Esophagus squamous epithelium (tissue), 5 donors: ENCODE measurements around the gene RCAN1. TPM values are rescaled to one million over a fixed set of nuclear protein-coding genes. Genes with fewer than 3 reads are reported as not detected.
"Not testable (repeated sequence)": the region's sequence is repeated elsewhere in the genome, so short reads cannot be mapped to it uniquely, and the experiment has no call there.

Experiments used
- DNase-seq: peaks from one replicate; lab custom pipeline; 2025; lab: John Stamatoyannopoulos, UW
- H3K27ac ChIP-seq, 4 donors: fragments of 200-600 bp; sonication (generic); one replicate each; pipeline ENCODE4 v1.5.1; 2016 to 2019; ENCODE audit warnings: mild to moderate bottlenecking in 1 of 4
- H3K27me3 ChIP-seq, 4 donors: fragments of 200-600 bp; sonication (generic); 1 replicate in 3 of 4; 2 replicates in 1 of 4; pipeline versions ENCODE4 v1.5.1 to v1.6.0; 2017 to 2021; ENCODE audit warnings: antibody characterized with exemption in 1 of 4
- H3K36me3 ChIP-seq, 3 donors: fragments of 200-600 bp; sonication (generic); one replicate each; pipeline ENCODE4 v1.5.1; 2016 to 2019
- H3K4me1 ChIP-seq, 3 donors: fragments of 200-600 bp; sonication (generic); one replicate each; pipeline ENCODE4 v1.5.1; 2017 to 2019
- H3K4me3 ChIP-seq, 4 donors: fragments of 200-600 bp; sonication (generic); 1 replicate in 3 of 4; 2 replicates in 1 of 4; pipeline ENCODE4 v1.5.1; 2016 to 2019; ENCODE audit warnings: mild to moderate bottlenecking in 2 of 4, moderate library complexity in 1 of 4
- H3K9me3 ChIP-seq, 3 donors: fragments of 200-600 bp; sonication (generic); one replicate each; pipeline ENCODE4 v1.5.1; 2016 to 2019
- CTCF ChIP-seq, 6 experiments: fragments of 450-650 bp in 4 of 6; fragments of 200-600 bp in 2 of 6; sonication (generic) in 2 of 6; IDR thresholded peaks; one replicate each; pipeline ENCODE4 v1.5.1; 2016 to 2019; ENCODE audit warnings: antibody characterized with exemption in 6 of 6, mild to moderate bottlenecking in 4 of 6, moderate library complexity in 4 of 6
- POLR2A ChIP-seq, 4 donors: fragments of 450-650 bp; IDR thresholded peaks; one replicate each; pipeline ENCODE4 v1.6.1; 2017; ENCODE audit warnings: antibody characterized with exemption in 4 of 4, mild to moderate bottlenecking in 4 of 4, moderate library complexity in 3 of 4
- WGBS, 2 donors: methylation state at CpG; one replicate each; pipeline ENCODE4 v1.1.5; 2018; 5-methylcytosine and 5-hydroxymethylcytosine counted together
- intact Hi-C: fragments of 100-400 bp; cut with DNase I; formaldehyde crosslinking; loops from one replicate; pipeline ENCODE4 v1.15.0; 2022
- total RNA-seq, 4 donors: library from RNA; depleted of rRNA; stranded (reverse); fragments of >200 nt; gene quantifications; one replicate each; pipeline ENCODE4 v1.1.0, GENCODE V29; 2016
- donor health status: DM: yes; HTN: yes; CAD: no.

The RCAN1 gene
- total RNA-seq, 4 donors from 2014 or later: 12.4 to 21.0 (median 17.0) TPM

- no peak for DNase-seq
- no peaks in the 10 kb centered on the region for H3K9me3 ChIP-seq
- H3K27ac ChIP-seq: no peak overlapping the region
- TF ChIP-seq POLR2A (IDR thresholded peaks at IDR 0.05): no peak
- intact Hi-C loops: no loop called here
- no peak overlapping the region for H3K4me3 ChIP-seq
- peaks cover 11 to 25% (median 16%) of the 10 kb centered on the region in 3 donors for H3K4me1 ChIP-seq
- 74% methylated on average over 9 of the region's 9 CpGs for WGBS, 2 donors
- no peaks in the 10 kb centered on the region for H3K36me3 ChIP-seq
- H3K27me3 ChIP-seq: no peaks in the 10 kb centered on the region
These were observed 4.9 kb downstream of the RCAN1 start for GRCh38 chr21:34609933-34610549.

- no peak for DNase-seq
- TF ChIP-seq POLR2A (IDR thresholded peaks at IDR 0.05): no peak
- TF ChIP-seq CTCF (IDR thresholded peaks at IDR 0.05): no peak
- no peaks in the 10 kb centered on the region for H3K9me3 ChIP-seq
- WGBS, 2 donors: 51 to 67% methylated on average over 4 of the region's 4 CpGs
- no peak overlapping the region for H3K4me3 ChIP-seq
- H3K27ac ChIP-seq: no peak overlapping the region
- no peaks in the 10 kb centered on the region for H3K36me3 ChIP-seq
- peaks cover 10 to 24% (median 16%) of the 10 kb centered on the region in 3 donors for H3K4me1 ChIP-seq
- intact Hi-C loops: no loop called here
- H3K27me3 ChIP-seq: no peaks in the 10 kb centered on the region
These were observed 5.5 kb downstream of the RCAN1 start for GRCh38 chr21:34609244-34609932.

GRCh38 chr21:34607376-34607775 lies 7.5 kb downstream of the RCAN1 start:
- DNase-seq, H3K36me3 ChIP-seq, H3K4me3 ChIP-seq, H3K27me3 ChIP-seq, H3K9me3 ChIP-seq, intact Hi-C loops, H3K4me1 ChIP-seq, H3K27ac ChIP-seq: not testable (repeated sequence)
- 69 to 85% methylated on average over 2 to 5 of the region's 5 CpGs for WGBS, 2 donors

GRCh38 chr21:34606621-34607020 lies 8.3 kb downstream of the RCAN1 start:
- Histone ChIP-seq H3K9me3 (no peaks in the 10 kb centered on the region), H3K36me3 (no peaks in the 10 kb centered on the region), H3K27ac (no peak overlapping the region), H3K27me3 (no peaks in the 10 kb centered on the region), H3K4me3 (no peak overlapping the region), H3K4me1 (peaks cover 0 to 5% (median 0%) of the 10 kb centered on the region in 3 donors)
- 37 to 41% methylated on average over 2 of the region's 2 CpGs for WGBS, 2 donors
- no peak for TF ChIP-seq CTCF (IDR thresholded peaks at IDR 0.05)
- intact Hi-C loops: no loop called here
- DNase-seq: no peak

- no peaks in the 10 kb centered on the region for H3K36me3 ChIP-seq
- no peaks in the 10 kb centered on the region for H3K27me3 ChIP-seq
- DNase-seq: no peak
- no peak overlapping the region for H3K4me3 ChIP-seq
- intact Hi-C loops: no loop called here
- 86 to 88% methylated on average over 7 of the region's 7 CpGs for WGBS, 2 donors
- H3K27ac ChIP-seq: no peak overlapping the region
- H3K4me1 ChIP-seq: peaks cover 0 to 5% (median 0%) of the 10 kb centered on the region in 3 donors
- no peaks in the 10 kb centered on the region for H3K9me3 ChIP-seq
- TF ChIP-seq CTCF (IDR thresholded peaks at IDR 0.05): no peak
- no peak for TF ChIP-seq POLR2A (IDR thresholded peaks at IDR 0.05)
These were observed 8.9 kb downstream of the RCAN1 start for GRCh38 chr21:34606051-34606450.

- WGBS, 2 donors: 83 to 84% methylated on average over 5 of the region's 5 CpGs
- DNase-seq, H3K9me3 ChIP-seq, H3K36me3 ChIP-seq, H3K27ac ChIP-seq, H3K4me1 ChIP-seq, H3K27me3 ChIP-seq, H3K4me3 ChIP-seq, intact Hi-C loops: not testable (repeated sequence)
These were observed 10.0 kb downstream of the RCAN1 start for GRCh38 chr21:34604956-34605355.
